Hepatocyte (in vitro differentiated cells): ENCODE results near the gene MVB12A.

Experiments used
- CTCF ChIP-seq: fragments of 200-600 bp; sonication (generic); IDR thresholded peaks from 2 replicates; pipeline ENCODE4 v1.5.1; 2016; ENCODE audit warnings: antibody characterized with exemption, mild to moderate bottlenecking; ENCODE audit not compliant: poor library complexity
- EZH2 ChIP-seq: fragments of 200-600 bp; sonication (generic); IDR thresholded peaks from 2 replicates; pipeline ENCODE4 v1.6.1; 2016; ENCODE audit warnings: antibody characterized with exemption, mild to moderate bottlenecking, borderline replicate concordance
- EZH2phosphoT487 ChIP-seq: fragments of 200-600 bp; sonication (generic); IDR thresholded peaks from one replicate; pipeline ENCODE4 v1.6.1; 2018; ENCODE audit warnings: antibody characterized with exemption, mild to moderate bottlenecking, low read depth, moderate library complexity; ENCODE audit not compliant: unreplicated experiment, severe bottlenecking

- TF ChIP-seq CTCF (no peak), EZH2phosphoT487 (no peak), EZH2 (no peak)
Measured at GRCh38 chr19:17421942-17422341, 2.1 kb downstream of the MVB12A start.
